AG04449 (cell line): ENCODE measurements around the gene SCUBE1.

ENCODE experiments used
- CTCF ChIA-PET: fragments of 350-600 bp; formaldehyde crosslinking; extraction: SDS; loops from one replicate; lab custom pipeline; 2021; ENCODE audit warnings: antibody characterized with exemption; lab: Yijun Ruan, JAX
- POLR2A ChIA-PET: fragments of 400-600, 350-600 bp; formaldehyde crosslinking; extraction: SDS; loops from one replicate; lab custom pipeline; 2020; ENCODE audit warnings: antibody characterized with exemption, inconsistent platforms; lab: Yijun Ruan, JAX
- DNase-seq: peaks from one replicate; pipeline ENCODE4 v3.0.0-alpha.2; 2010; ENCODE audit warnings: low read depth, low spot score
- H3K4me3 ChIP-seq: 2 replicates; pipeline ENCODE4 v1.5.1; 2011; ENCODE audit warnings: low read depth, mild to moderate bottlenecking, control low read depth, low read length
- TF ChIP-seq, protein P1 (sequence below): IDR thresholded peaks from one replicate; pipeline ENCODE4 v1.5.1; 2011; ENCODE audit warnings: mild to moderate bottlenecking, moderate library complexity, low read length, control low read depth, inconsistent platforms; ENCODE audit not compliant: insufficient read depth; ENCODE audit errors: missing control alignments

SCUBE1 gene

DNA sequence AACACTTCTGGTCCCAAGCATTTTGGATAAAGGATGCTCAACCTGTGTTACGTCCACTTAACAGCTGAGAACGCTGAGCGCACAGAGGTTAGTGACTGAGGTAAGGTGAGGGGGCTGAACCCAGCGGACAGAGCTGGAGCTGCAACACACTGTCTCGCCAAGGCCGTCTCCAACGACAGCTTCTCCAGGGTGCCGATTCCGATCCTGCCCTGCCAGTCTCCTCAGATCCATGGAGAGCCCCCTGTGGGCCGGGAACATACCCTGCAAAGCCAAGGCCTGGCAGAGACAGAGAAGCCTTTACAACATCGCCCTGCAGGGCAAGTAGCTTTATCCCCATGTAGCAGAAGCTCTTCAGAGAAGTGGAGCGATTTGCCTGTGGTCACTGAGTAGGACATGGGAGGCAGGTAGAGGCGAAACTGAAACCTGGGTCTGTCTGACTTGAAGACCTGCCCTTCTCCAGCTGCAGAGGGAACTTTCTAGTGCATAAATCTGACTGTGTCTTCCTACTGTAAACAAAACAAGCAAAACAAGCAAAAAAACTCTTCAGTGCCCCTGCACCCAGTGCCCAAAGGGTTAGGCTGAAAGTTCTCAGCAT is 72.8 kb downstream of the SCUBE1 start:
- no peak for DNase-seq
- ChIA-PET CTCF (interaction anchor here (0.6 to 5.2 kb wide), 9 partner anchors 9 to 676 kb away, joined by 3 to 80 read pairs (median 3); no protein-coding TSS in a partner anchor), POLR2A (no interaction called here)
- no peak overlapping the region for H3K4me3 ChIP-seq
- TF ChIP-seq, protein P1, sequence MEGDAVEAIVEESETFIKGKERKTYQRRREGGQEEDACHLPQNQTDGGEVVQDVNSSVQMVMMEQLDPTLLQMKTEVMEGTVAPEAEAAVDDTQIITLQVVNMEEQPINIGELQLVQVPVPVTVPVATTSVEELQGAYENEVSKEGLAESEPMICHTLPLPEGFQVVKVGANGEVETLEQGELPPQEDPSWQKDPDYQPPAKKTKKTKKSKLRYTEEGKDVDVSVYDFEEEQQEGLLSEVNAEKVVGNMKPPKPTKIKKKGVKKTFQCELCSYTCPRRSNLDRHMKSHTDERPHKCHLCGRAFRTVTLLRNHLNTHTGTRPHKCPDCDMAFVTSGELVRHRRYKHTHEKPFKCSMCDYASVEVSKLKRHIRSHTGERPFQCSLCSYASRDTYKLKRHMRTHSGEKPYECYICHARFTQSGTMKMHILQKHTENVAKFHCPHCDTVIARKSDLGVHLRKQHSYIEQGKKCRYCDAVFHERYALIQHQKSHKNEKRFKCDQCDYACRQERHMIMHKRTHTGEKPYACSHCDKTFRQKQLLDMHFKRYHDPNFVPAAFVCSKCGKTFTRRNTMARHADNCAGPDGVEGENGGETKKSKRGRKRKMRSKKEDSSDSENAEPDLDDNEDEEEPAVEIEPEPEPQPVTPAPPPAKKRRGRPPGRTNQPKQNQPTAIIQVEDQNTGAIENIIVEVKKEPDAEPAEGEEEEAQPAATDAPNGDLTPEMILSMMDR, result no peak

DNA sequence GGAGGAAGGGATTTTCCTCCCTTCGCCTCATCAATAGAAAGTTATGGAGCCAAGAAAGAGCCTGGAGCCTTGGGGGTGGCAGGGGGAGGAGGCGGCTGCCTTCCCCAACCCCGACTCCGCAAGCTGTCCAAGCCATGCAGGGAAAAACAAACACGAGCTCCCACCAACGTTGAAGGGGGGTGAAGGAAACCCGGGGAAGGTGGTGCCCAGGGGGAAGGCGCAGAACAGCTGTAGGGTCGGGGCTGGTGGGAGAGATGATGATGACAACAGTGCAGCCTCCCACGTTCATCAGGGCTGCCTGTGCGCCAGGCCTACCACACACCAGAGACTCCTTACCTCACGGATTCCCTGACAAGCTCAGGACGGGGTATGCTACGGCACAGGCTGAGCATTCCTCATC is 73.5 kb downstream of the SCUBE1 start:
- DNase-seq, result no peak
- H3K4me3 ChIP-seq, result no peak overlapping the region
- TF ChIP-seq, protein P1, result no peak
- ChIA-PET CTCF (interaction anchor here (0.8 to 5.2 kb wide), 5 partner anchors 11 to 676 kb away, joined by 3 to 80 read pairs (median 3); no protein-coding TSS in a partner anchor), POLR2A (no interaction called here)

DNA sequence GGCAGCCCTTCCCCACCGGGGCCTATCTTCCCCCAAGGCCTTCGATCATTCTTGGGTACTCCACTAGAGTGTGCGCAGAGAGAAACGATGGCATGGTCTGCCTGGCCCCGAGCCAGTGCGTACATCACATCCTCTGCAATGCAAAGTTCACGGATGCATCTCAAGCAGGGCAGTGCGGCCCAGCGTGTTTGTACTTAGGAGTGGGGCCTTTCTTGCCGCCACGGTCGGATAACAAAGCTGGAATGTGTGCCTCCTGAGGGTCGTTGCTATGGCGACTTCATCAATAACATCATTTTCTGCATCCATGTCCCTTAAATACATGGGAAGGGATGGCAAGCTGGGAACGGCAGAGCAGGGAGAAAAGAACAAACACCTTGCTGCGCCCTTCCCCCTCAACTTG is 73.9 kb downstream of the SCUBE1 start:
- no peak for DNase-seq
- H3K4me3 ChIP-seq, result no peak overlapping the region
- ChIA-PET CTCF (interaction anchor here (1.0 to 2.1 kb wide), 2 partner anchors 116 to 677 kb away, joined by 3 to 18 read pairs; no protein-coding TSS in a partner anchor), POLR2A (no interaction called here)
- TF ChIP-seq, protein P1, result no peak

DNA sequence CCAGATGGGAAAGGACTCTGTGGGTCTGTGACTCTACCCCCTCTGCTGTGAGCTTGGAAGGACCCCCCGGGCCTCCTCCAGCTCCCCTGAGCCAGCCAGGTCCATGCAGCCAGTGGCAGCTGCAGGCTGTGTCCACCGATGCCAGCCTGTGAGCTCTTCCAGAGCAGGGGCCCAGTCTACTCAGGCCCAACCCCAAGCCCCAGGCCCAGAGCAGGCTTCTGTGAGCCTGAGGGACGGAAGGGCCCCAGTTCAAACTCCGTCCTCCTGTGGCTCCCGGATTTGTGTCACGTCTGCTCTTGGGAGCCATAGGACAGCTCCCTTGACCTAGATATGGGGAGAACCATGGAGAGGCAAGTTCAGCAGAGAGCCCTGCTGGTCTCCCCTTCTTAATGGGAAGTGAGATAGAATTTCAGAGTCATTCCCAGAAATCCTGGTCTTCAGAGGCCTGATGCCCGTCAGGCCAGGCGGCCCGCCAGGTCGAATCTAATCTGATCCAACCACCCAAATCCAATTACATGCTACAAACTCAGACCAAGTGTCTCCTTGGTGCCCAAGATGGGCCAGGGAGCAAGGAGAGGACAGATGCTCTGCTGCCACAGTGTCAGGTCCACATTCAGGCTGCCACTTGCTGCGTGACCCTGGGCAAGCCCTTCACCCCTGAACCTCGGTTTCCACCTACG is 75.1 kb downstream of the SCUBE1 start:
- CTCF ChIA-PET, result no interaction called here
- no peak overlapping the region for H3K4me3 ChIP-seq
- POLR2A ChIA-PET, result no interaction called here
- TF ChIP-seq, protein P1, result no peak
- no peak for DNase-seq

DNA sequence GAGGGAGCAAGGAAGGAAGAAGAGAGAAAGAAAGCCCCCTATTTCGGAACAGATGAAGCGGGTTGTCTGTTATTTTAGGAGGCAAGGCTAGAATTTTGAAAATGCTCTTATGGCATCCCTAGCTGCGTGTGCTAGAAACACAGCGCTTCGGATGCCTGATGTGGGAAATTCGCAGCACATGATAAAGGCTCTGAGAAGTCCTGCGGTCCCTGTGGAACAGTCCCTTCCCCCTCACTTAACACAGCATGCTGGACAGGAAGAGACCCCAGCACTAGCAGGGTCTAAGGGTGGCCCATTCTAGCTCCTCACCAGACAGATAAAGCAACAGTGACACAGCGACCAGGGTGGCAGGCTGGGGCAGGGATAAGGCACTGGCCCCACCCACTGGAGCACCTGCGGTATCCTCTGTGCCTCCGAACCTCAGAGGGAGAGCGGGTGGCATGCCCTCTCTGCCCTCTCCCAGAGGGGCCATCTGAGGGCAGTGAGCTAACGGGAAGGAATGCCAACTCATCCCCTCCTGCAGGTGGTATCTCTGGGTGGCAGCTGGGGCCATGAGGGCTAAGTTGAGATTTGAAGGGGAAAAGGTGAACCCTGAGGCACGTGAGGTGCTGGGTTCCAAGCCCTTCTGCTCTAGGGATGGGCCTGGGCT is 75.7 kb downstream of the SCUBE1 start:
- no peak overlapping the region for H3K4me3 ChIP-seq
- POLR2A ChIA-PET, result no interaction called here
- no peak for DNase-seq
- TF ChIP-seq, protein P1, result no peak
- CTCF ChIA-PET, result interaction anchor here (1.3 kb wide), 1 partner anchor 79 kb away, joined by 3 read pairs; no protein-coding TSS in a partner anchor

DNA sequence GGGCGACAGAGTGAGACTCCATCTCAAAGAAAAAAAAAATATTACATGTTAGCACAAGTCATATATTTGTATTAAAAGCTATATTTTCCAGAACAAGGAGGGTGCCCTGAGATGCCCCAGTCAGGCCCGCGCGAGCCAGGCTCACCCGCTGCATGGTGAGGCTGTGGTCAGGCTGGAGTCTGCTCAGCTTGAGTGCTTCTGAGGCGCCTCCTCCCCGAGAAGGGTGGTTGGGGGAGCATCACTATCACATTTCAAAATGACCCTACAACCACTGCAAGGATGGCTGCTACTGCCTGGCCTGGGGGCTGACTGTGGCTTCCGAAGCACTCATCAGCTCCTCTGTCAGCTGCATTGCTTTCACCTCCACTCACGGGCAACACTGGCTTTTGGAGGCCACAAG is 77.1 kb downstream of the SCUBE1 start:
- POLR2A ChIA-PET, result no interaction called here
- DNase-seq, result no peak
- CTCF ChIA-PET, result interaction anchor here (1.3 kb wide), 2 partner anchors 38 to 81 kb away, joined by 3 to 5 read pairs; no protein-coding TSS in a partner anchor
- TF ChIP-seq, protein P1, result no peak
- no peak overlapping the region for H3K4me3 ChIP-seq
